Measurements from ENCODE around the gene CDC37L1. TPM values are rescaled to one million over a fixed set of nuclear protein-coding genes. Genes with fewer than 3 reads are reported as not detected.

The CDC37L1 gene
- total and polyA plus RNA-seq, 2 of the 8 experiments (the other 6 are each of a cell fraction or from before 2014, with no cell fraction given), result 4.6 to 23.8 TPM

DNA sequence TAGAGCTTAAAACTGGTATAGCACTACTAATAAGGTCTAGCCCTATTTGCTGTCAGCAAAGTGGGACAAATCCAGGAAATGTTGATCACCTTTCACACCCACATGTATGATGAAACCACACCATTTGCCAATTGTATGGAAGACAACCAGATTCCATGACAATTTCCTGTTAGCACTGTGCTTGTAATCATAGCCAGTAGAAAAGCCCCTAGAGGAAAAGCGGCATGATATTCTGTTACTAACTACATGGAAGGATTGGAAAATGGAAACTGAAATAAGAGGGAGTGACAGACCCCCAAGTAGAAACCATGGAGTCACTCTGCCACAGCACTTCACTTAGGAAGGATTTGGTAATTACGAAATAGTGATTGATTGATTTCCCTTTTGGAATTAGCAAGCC, 14.0 kb upstream of the CDC37L1 start:
- peak overlapping the region; percentile 50 to 94 for H3K4me2 ChIP-seq (ENCODE audit: insufficient read depth in 1 of 2, low read depth in 2 of 2, low read length in 2 of 2)
- ChIA-PET POLR2A (ENCODE audit: partially characterized antibody) (interaction anchor here (0.9 to 3.3 kb wide), 6 partner anchors 8 to 129 kb away, joined by 3 to 14 read pairs (median 6); partner anchors contain the start of genes AK3 and CDC37L1), CTCF (ENCODE audit: partially characterized antibody) (interaction anchor here (0.8 to 3.2 kb wide), 13 partner anchors 10 to 282 kb away, joined by 3 to 13 read pairs (median 5); partner anchors contain the start of genes AK3 and CDC37L1)
- H3K9me3 ChIP-seq (ENCODE audit: insufficient read depth in 2 of 2, low read depth in 1 of 2, low read length in 1 of 2), result no peaks in the 10 kb centered on the region
- peaks cover 16% of the 10 kb centered on the region for H3K23me2 ChIP-seq (ENCODE audit: low read depth, low read length)
- DNase-seq (ENCODE audit: low read depth in 1 of 2, low spot score in 2 of 2), result no peak
- no peaks in the 10 kb centered on the region for H3K27me3 ChIP-seq (replicated peaks in 1 of 4; ENCODE audit: control insufficient read depth in 3 of 4, extremely low read depth in 1 of 4, insufficient read depth in 3 of 4, low read length in 3 of 4)
- no peaks in the 10 kb centered on the region for H4K20me1 ChIP-seq (replicated peaks in 1 of 2; ENCODE audit: control insufficient read depth in 1 of 2, insufficient read depth in 2 of 2, low read length in 2 of 2)
- no peak overlapping the region for H2AK5ac ChIP-seq (ENCODE audit: low read depth, low read length)
- no peak overlapping the region for H2BK20ac ChIP-seq (ENCODE audit: low read length)
- H3K4me1 ChIP-seq (replicated peaks in 1 of 4; ENCODE audit: control insufficient read depth in 3 of 4, insufficient read depth in 4 of 4, low read length in 3 of 4), result peaks cover 4 to 23% (median 9%) of the 10 kb centered on the region in 4 experiments
- no peak overlapping the region for H2BK5ac ChIP-seq (ENCODE audit: low read depth, low read length)
- no peak overlapping the region for H3K27ac ChIP-seq (ENCODE audit: low read depth, low read length)
- H4K5ac ChIP-seq (ENCODE audit: insufficient read length, low read depth, low read length), result no peak overlapping the region
- H3K9ac ChIP-seq (replicated peaks in 1 of 4; ENCODE audit: extremely low read depth in 1 of 4, low read depth in 3 of 4, low read length in 3 of 4), result no peak overlapping the region
- TF ChIP-seq KDM1A (IDR thresholded peaks at IDR 0.05; ENCODE audit: borderline replicate concordance, low read length) (no peak), GTF2F1 (IDR thresholded peaks at IDR 0.05; ENCODE audit: borderline replicate concordance, low read depth, low read length) (no peak), SIRT6 (IDR thresholded peaks at IDR 0.05; ENCODE audit: low read length) (no peak), CHD1 (IDR thresholded peaks at IDR 0.05; ENCODE audit: low read depth, low read length) (no peak), BACH1 (IDR thresholded peaks at IDR 0.05; ENCODE audit: low read length) (no peak), BCL11A (IDR thresholded peaks at IDR 0.05; ENCODE audit: low read depth in 2 of 2, low read length in 2 of 2) (no peak), JUN (IDR thresholded peaks at IDR 0.05; ENCODE audit: low read depth, low read length) (no peak)
- H3K79me2 ChIP-seq (ENCODE audit: control insufficient read depth in 1 of 2, insufficient read depth in 2 of 2, low read length in 2 of 2), result peaks cover 3 to 9% of the 10 kb centered on the region in 2 experiments; a peak in 2 of 4 replicates
- H3K36me3 ChIP-seq (ENCODE audit: control insufficient read depth in 2 of 4, insufficient read depth in 4 of 4, low read length in 3 of 4), result no peaks in the 10 kb centered on the region
- no peak overlapping the region for H3K18ac ChIP-seq (ENCODE audit: extremely low read depth, low read length)
- H4K8ac ChIP-seq (ENCODE audit: extremely low read depth, insufficient read depth, low read length), result no peak overlapping the region
- H3K14ac ChIP-seq (ENCODE audit: insufficient read length), result no peak overlapping the region
- peaks cover 6% of the 10 kb centered on the region; the same call in 1 of the 2 replicates for H3K79me1 ChIP-seq (ENCODE audit: low read depth, low read length)
- H3K4me3 ChIP-seq (ENCODE audit: extremely low read depth in 1 of 4, insufficient read depth in 2 of 4, low read depth in 3 of 4, low read length in 4 of 4), result peak overlapping the region in 1 of 4 experiments; percentile 84; a peak in 1 of 8 replicates
- H3K4ac ChIP-seq (replicated peaks; ENCODE audit: insufficient read length, low read depth, low read length), result no peak overlapping the region
- WGBS, 2 experiments (ENCODE audit: extremely low coverage in 1 of 2, insufficient coverage in 1 of 2, insufficient read length in 1 of 2, insufficient replicate concordance in 2 of 2, low coverage in 1 of 2, low lambda C conversion rate in 2 of 2, missing lambda C conversion rate in 1 of 2), result 79% methylated on average over 2 of the region's 2 CpGs; no CpG with 5 or more reads in 1 of the 2 experiments
- H2BK120ac ChIP-seq (replicated peaks; ENCODE audit: low read depth, low read length), result no peak overlapping the region
- no peak overlapping the region for H2BK12ac ChIP-seq (ENCODE audit: low read depth, low read length)
- no peak overlapping the region for H2AFZ ChIP-seq (ENCODE audit: low read length)
- H4K91ac ChIP-seq (replicated peaks; ENCODE audit: insufficient read length, low read length), result no peak overlapping the region
- no peak for FAIRE-seq
- H2BK15ac ChIP-seq (ENCODE audit: low read length), result no peak overlapping the region
- no peak overlapping the region for H3K56ac ChIP-seq (replicated peaks; ENCODE audit: insufficient read length, low read depth, low read length)
- no peak overlapping the region for H3K23ac ChIP-seq (ENCODE audit: insufficient read length)
